ENCODE data around the gene GSK3B. TPM values are rescaled to one million over a fixed set of nuclear protein-coding genes. Genes with fewer than 3 reads are reported as not detected.

The GSK3B gene
- total RNA-seq, 1 experiment from 2014 or later, result 56.6 TPM

DNA sequence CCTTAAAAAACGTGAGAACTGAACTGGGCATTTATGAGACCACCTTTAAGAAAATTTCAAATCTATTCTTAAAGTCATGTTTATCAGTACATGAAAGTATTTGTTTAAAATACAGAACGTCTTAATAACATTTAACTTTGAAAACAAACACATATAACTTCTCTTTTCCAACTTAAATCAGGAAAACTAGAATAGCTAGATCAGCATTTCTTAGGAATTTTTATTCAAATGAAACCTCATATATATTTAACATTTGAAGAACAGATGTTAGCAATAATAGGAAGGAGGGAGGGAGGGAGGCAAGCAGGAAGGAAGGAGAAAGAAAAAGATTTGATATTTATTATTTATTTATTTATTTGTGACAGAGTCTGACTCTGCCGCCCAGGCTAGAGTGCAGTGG lies 192.2 kb downstream of the GSK3B start:
- BruUV-seq (replicated peaks), result no TSS peak
- TF ChIP-seq, protein P1, sequence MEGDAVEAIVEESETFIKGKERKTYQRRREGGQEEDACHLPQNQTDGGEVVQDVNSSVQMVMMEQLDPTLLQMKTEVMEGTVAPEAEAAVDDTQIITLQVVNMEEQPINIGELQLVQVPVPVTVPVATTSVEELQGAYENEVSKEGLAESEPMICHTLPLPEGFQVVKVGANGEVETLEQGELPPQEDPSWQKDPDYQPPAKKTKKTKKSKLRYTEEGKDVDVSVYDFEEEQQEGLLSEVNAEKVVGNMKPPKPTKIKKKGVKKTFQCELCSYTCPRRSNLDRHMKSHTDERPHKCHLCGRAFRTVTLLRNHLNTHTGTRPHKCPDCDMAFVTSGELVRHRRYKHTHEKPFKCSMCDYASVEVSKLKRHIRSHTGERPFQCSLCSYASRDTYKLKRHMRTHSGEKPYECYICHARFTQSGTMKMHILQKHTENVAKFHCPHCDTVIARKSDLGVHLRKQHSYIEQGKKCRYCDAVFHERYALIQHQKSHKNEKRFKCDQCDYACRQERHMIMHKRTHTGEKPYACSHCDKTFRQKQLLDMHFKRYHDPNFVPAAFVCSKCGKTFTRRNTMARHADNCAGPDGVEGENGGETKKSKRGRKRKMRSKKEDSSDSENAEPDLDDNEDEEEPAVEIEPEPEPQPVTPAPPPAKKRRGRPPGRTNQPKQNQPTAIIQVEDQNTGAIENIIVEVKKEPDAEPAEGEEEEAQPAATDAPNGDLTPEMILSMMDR (conservative IDR thresholded peaks at IDR 0.05; ENCODE audit: low read depth, low read length), result no peak
- TF ChIP-seq EZH2 (IDR thresholded peaks at IDR 0.05; ENCODE audit: borderline replicate concordance, low read depth, low read length, poor library complexity, severe bottlenecking), result no peak
- no peak for DNase-seq (ENCODE audit: low spot score)
- intact Hi-C loops (cut with micrococcal nuclease; ENCODE audit: unreplicated experiment), result no loop called here
- POLR2A ChIA-PET (ENCODE audit: low non-redundant PET), result no interaction called here
- no peaks in the 10 kb centered on the region for H3K27me3 ChIP-seq (replicated peaks; ENCODE audit: insufficient read depth, low read depth, low read length, poor library complexity)
- H3K36me3 ChIP-seq (ENCODE audit: insufficient read depth, low read length, poor library complexity, severe bottlenecking), result no peaks in the 10 kb centered on the region
- H3K4me1 ChIP-seq (ENCODE audit: insufficient read depth, low read length, poor library complexity, severe bottlenecking), result no peaks in the 10 kb centered on the region
- H3K9me3 ChIP-seq (ENCODE audit: low read depth, low read length, poor library complexity, severe bottlenecking), result no peaks in the 10 kb centered on the region
- CTCF ChIA-PET, result no interaction called here
- no peak overlapping the region for H3K27ac ChIP-seq (ENCODE audit: low read depth, low read length, poor library complexity, severe bottlenecking)
- H3K4me3 ChIP-seq (ENCODE audit: low read depth, low read length, poor library complexity, severe bottlenecking), result no peak overlapping the region

DNA sequence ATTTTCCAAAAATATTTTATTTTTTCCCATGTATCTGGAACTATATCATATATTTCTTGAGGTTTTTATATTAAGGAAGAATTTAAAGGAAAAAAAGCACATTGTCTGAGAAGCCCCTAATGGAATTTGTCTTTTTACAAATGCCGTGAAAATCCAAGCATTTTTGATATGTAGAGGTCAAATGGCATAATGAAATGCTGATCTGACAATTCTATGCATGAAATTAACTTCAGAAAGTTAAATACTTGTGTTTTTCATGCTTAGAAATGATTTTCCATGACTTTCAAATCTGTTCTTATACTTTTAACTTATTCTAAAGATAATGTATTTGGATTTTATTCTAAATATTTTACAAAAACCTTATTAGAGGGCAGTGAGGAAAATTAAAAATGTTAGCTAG lies 193.1 kb downstream of the GSK3B start:
- CTCF ChIA-PET, result no interaction called here
- intact Hi-C loops (cut with micrococcal nuclease; ENCODE audit: unreplicated experiment), result no loop called here
- no peak for DNase-seq (ENCODE audit: low spot score)
- no TSS peak for BruUV-seq (replicated peaks)
- H3K4me1 ChIP-seq (ENCODE audit: insufficient read depth, low read length, poor library complexity, severe bottlenecking), result no peaks in the 10 kb centered on the region
- TF ChIP-seq, protein P1 (conservative IDR thresholded peaks at IDR 0.05; ENCODE audit: low read depth, low read length), result no peak
- H3K9me3 ChIP-seq (ENCODE audit: low read depth, low read length, poor library complexity, severe bottlenecking), result no peaks in the 10 kb centered on the region
- H3K4me3 ChIP-seq (ENCODE audit: low read depth, low read length, poor library complexity, severe bottlenecking), result no peak overlapping the region
- no peaks in the 10 kb centered on the region for H3K27me3 ChIP-seq (replicated peaks; ENCODE audit: insufficient read depth, low read depth, low read length, poor library complexity)
- H3K36me3 ChIP-seq (ENCODE audit: insufficient read depth, low read length, poor library complexity, severe bottlenecking), result no peaks in the 10 kb centered on the region
- POLR2A ChIA-PET (ENCODE audit: low non-redundant PET), result no interaction called here
- H3K27ac ChIP-seq (ENCODE audit: low read depth, low read length, poor library complexity, severe bottlenecking), result no peak overlapping the region

DNA sequence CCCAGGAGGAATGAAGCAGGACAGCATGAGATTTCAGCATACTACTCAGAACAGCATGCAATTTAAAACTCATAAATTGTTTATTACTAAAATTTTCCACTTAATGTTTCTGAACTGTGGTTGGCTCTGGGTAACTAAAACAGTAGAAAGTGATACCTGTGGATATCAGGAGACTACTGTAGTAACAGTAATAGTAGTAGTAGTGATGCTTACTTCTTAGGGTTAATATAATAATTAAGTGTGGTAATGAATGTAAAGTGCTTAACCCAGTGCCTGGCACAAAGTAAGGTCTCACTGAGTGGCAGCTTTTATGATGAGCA lies 195.1 kb downstream of the GSK3B start:
- H3K9me3 ChIP-seq (ENCODE audit: low read depth, low read length, poor library complexity, severe bottlenecking), result no peaks in the 10 kb centered on the region
- no TSS peak for BruUV-seq (replicated peaks)
- no peaks in the 10 kb centered on the region for H3K27me3 ChIP-seq (replicated peaks; ENCODE audit: insufficient read depth, low read depth, low read length, poor library complexity)
- H3K4me3 ChIP-seq (ENCODE audit: low read depth, low read length, poor library complexity, severe bottlenecking), result no peak overlapping the region
- H3K36me3 ChIP-seq (ENCODE audit: insufficient read depth, low read length, poor library complexity, severe bottlenecking), result no peaks in the 10 kb centered on the region
- ChIA-PET POLR2A (ENCODE audit: low non-redundant PET) (no interaction called here), CTCF (no interaction called here)
- DNase-seq (ENCODE audit: low spot score), result no peak
- no peak overlapping the region for H3K27ac ChIP-seq (ENCODE audit: low read depth, low read length, poor library complexity, severe bottlenecking)
- intact Hi-C loops (cut with micrococcal nuclease; ENCODE audit: unreplicated experiment), result no loop called here
- TF ChIP-seq, protein P1 (conservative IDR thresholded peaks at IDR 0.05; ENCODE audit: low read depth, low read length), result no peak
- no peaks in the 10 kb centered on the region for H3K4me1 ChIP-seq (ENCODE audit: insufficient read depth, low read length, poor library complexity, severe bottlenecking)
